A673 (cell line): ENCODE measurements around the gene AGAP1. TPM values are rescaled to one million over a fixed set of nuclear protein-coding genes. Genes with fewer than 3 reads are reported as not detected.

ENCODE experiments used
- BruUV-seq: library from RNA; stranded (reverse); fragments of 400-500 nt; replicated peaks from 2 replicates; lab custom pipeline; 2021; lab: Mats Ljungman, UMichigan
- CTCF ChIA-PET: fragments of 300-600 bp; sonication (Branson Sonifier 250); formaldehyde crosslinking; loops from one replicate; lab custom pipeline; 2022; ENCODE audit warnings: antibody characterized with exemption; lab: Charles Lee
- POLR2A ChIA-PET: fragments of 300-600 bp; sonication (Branson Sonifier 250); formaldehyde crosslinking; loops from one replicate; lab custom pipeline; 2022; ENCODE audit warnings: antibody characterized with exemption; ENCODE audit not compliant: low non-redundant PET; lab: Charles Lee
- DNase-seq: peaks from one replicate; pipeline ENCODE4 v3.0.0-alpha.2; 2015; ENCODE audit warnings: low spot score
- H3K27ac ChIP-seq: fragments of 200-600 bp; sonication (generic); 2 replicates; pipeline ENCODE4 v1.5.1; 2016; ENCODE audit warnings: mixed run types, low read depth, mild to moderate bottlenecking, mixed read lengths, antibody characterized with exemption, low read length; ENCODE audit not compliant: poor library complexity, severe bottlenecking
- H3K27me3 ChIP-seq: fragments of 200-600 bp; sonication (generic); replicated peaks from 2 replicates; pipeline ENCODE4 v1.6.1; 2017; ENCODE audit warnings: mixed run types, low read depth, mild to moderate bottlenecking, mixed read lengths, antibody characterized with exemption, low read length; ENCODE audit not compliant: insufficient read depth, poor library complexity
- H3K36me3 ChIP-seq: fragments of 200-600 bp; sonication (generic); 2 replicates; pipeline ENCODE4 v1.6.1; 2016; ENCODE audit warnings: mixed run types, mild to moderate bottlenecking, mixed read lengths, antibody characterized with exemption, low read length; ENCODE audit not compliant: insufficient read depth, poor library complexity, severe bottlenecking
- H3K4me1 ChIP-seq: fragments of 200-600 bp; sonication (generic); 2 replicates; pipeline ENCODE4 v1.6.1; 2017; ENCODE audit warnings: mixed run types, mild to moderate bottlenecking, mixed read lengths, antibody characterized with exemption, low read length; ENCODE audit not compliant: insufficient read depth, poor library complexity, severe bottlenecking
- H3K4me3 ChIP-seq: fragments of 200-600 bp; sonication (generic); 2 replicates; pipeline ENCODE4 v1.5.1; 2016; ENCODE audit warnings: low read depth, mixed run types, mild to moderate bottlenecking, mixed read lengths, low read length; ENCODE audit not compliant: poor library complexity, severe bottlenecking
- H3K9me3 ChIP-seq: fragments of 200-600 bp; sonication (generic); 2 replicates; pipeline ENCODE4 v1.6.1; 2016; ENCODE audit warnings: mixed run types, low read depth, mild to moderate bottlenecking, mixed read lengths, antibody characterized with exemption, low read length; ENCODE audit not compliant: poor library complexity, severe bottlenecking
- EZH2 ChIP-seq: fragments of 200-600 bp; sonication (generic); IDR thresholded peaks from 2 replicates; pipeline ENCODE4 v1.6.1; 2017; ENCODE audit warnings: borderline replicate concordance, low read depth, mild to moderate bottlenecking, mixed read lengths, antibody characterized with exemption, low read length; ENCODE audit not compliant: poor library complexity, severe bottlenecking
- intact Hi-C: fragments of 100-400 bp; cut with micrococcal nuclease; formaldehyde crosslinking; loops from one replicate; pipeline ENCODE4 v1.10.0; 2022; ENCODE audit not compliant: unreplicated experiment
- total RNA-seq: library from RNA; stranded (reverse); gene quantifications from 2 replicates; pipeline ENCODE4 v1.2.3, GENCODE V29; 2021
- TF ChIP-seq, protein P1 (sequence below): fragments of 300-800, 200-600 bp; sonication (generic); conservative IDR thresholded peaks from 2 replicates; pipeline ENCODE4 v1.5.1; 2017; ENCODE audit warnings: low read depth, mild to moderate bottlenecking, antibody characterized with exemption, low read length, moderate library complexity, mixed read lengths

The AGAP1 gene
- total RNA-seq, 1 experiment from 2014 or later: 25.3 TPM

DNA sequence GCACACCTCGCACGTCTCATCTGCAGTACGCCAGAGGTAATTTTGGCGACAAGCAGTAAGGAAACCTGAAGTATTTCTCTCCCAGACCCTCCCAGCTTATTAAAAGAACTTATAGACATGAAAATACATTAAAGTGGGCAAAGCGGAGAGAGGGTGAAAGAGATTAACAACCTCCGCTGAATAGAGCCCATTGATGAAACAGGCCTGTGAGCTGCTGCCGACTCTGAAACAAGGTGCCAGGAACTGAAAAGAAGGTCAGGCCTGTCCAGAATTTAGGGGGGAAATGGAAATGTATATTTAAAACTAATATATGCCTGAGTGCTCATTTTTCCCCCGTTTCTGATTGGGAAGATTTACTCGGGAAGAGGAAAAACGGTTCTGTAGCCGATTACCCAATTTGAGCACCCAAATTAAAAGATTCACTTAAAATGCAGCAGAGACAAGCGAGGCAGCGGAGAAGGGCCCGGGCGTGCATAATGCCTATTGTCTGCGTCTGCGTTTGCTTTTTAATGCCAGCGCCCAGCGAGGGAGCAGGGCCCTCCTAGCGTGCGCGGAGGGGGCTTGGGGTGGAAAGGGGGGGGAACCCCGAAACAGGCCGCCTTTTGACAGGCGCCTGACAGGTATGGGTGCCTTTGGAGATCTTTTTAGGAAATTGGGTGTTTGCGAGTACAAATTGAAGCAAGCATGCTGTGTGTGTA lies 358.1 kb downstream of the AGAP1 start:
- no peaks in the 10 kb centered on the region for H3K4me1 ChIP-seq
- no peaks in the 10 kb centered on the region for H3K27me3 ChIP-seq
- no peak overlapping the region for H3K27ac ChIP-seq
- no peaks in the 10 kb centered on the region for H3K9me3 ChIP-seq
- H3K36me3 ChIP-seq: no peaks in the 10 kb centered on the region
- BruUV-seq: no TSS peak
- H3K4me3 ChIP-seq: no peak overlapping the region
- no peak for DNase-seq
- TF ChIP-seq EZH2: no peak
- TF ChIP-seq, protein P1, sequence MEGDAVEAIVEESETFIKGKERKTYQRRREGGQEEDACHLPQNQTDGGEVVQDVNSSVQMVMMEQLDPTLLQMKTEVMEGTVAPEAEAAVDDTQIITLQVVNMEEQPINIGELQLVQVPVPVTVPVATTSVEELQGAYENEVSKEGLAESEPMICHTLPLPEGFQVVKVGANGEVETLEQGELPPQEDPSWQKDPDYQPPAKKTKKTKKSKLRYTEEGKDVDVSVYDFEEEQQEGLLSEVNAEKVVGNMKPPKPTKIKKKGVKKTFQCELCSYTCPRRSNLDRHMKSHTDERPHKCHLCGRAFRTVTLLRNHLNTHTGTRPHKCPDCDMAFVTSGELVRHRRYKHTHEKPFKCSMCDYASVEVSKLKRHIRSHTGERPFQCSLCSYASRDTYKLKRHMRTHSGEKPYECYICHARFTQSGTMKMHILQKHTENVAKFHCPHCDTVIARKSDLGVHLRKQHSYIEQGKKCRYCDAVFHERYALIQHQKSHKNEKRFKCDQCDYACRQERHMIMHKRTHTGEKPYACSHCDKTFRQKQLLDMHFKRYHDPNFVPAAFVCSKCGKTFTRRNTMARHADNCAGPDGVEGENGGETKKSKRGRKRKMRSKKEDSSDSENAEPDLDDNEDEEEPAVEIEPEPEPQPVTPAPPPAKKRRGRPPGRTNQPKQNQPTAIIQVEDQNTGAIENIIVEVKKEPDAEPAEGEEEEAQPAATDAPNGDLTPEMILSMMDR: no peak
- ChIA-PET CTCF (no interaction called here), POLR2A (no interaction called here)
- intact Hi-C loops: no loop called here

DNA sequence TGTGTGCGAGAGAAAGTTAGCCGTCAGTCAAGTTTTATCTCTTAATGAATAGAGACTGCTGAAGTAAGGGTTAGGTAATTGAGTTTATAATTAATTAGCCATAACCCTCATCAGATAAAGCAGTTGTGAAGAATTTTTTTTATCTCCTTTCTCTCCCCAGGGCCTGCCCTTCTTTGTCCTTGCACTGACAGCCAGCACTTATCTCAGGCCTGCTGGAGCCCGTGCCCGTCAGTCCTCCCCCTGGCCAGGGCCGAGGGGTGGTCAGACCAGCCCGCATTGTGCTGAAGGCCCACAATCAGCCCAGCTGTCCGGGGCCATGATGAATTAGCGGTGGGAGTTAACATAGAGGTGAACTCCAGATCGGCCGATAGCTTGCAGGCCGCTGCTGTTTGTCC lies 358.7 kb downstream of the AGAP1 start:
- TF ChIP-seq EZH2: no peak
- TF ChIP-seq, protein P1: no peak
- CTCF ChIA-PET: no interaction called here
- intact Hi-C loops: no loop called here
- POLR2A ChIA-PET: no interaction called here
- DNase-seq: no peak
- BruUV-seq: no TSS peak
- Histone ChIP-seq H3K36me3 (no peaks in the 10 kb centered on the region), H3K4me1 (peaks cover 2% of the 10 kb centered on the region), H3K27me3 (no peaks in the 10 kb centered on the region), H3K9me3 (no peaks in the 10 kb centered on the region), H3K27ac (no peak overlapping the region), H3K4me3 (no peak overlapping the region)

DNA sequence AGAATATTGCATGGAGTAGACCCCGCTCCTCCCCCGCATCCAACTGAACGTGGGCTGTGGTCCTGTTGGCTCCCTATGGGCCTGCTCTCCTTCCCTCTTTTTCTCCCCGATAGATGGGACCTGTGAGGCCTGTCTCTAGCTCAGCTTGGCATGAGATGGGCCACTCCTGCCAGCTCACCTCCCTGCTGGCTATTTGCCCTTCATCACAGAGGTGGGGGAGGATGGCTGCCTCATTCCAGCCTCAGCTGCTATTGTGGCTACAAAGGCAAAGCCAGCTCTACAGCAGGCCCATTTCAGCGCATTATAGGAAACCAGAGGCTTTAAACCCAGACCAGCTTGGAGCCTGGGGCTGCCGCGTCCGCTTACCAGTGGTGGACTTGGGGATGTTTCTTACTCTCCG lies 360.4 kb downstream of the AGAP1 start:
- H3K4me1 ChIP-seq: peaks cover 18% of the 10 kb centered on the region
- no TSS peak for BruUV-seq
- H3K9me3 ChIP-seq: no peaks in the 10 kb centered on the region
- no peak for DNase-seq
- H3K27me3 ChIP-seq: no peaks in the 10 kb centered on the region
- no peak for TF ChIP-seq EZH2
- H3K4me3 ChIP-seq: no peak overlapping the region
- POLR2A ChIA-PET: no interaction called here
- no peaks in the 10 kb centered on the region for H3K36me3 ChIP-seq
- no peak overlapping the region for H3K27ac ChIP-seq
- CTCF ChIA-PET: no interaction called here
- intact Hi-C loops: no loop called here

DNA sequence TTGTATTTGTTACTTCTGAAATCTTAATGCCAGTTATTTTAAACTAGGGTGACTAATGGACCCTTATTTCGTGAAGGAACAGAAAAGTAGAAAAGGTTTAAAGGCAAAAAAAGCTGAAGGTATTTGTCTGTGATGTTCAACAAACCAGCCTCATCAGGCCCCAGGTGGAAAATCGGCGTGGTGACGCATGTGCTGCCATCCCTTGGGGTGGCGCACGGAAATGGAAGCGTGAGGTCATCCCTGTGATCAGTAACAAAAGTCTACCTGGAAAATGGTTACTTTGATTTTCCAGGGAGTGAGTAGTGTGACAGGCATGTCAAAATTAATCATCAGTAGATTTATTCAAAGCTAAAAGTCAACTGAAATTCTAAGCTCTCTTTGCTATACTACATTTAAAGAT lies 361.2 kb downstream of the AGAP1 start:
- CTCF ChIA-PET: no interaction called here
- no peaks in the 10 kb centered on the region for H3K27me3 ChIP-seq
- H3K4me1 ChIP-seq: peaks cover 26% of the 10 kb centered on the region
- POLR2A ChIA-PET: no interaction called here
- DNase-seq: no peak
- TF ChIP-seq EZH2: no peak
- TF ChIP-seq, protein P1: no peak
- no peak overlapping the region for H3K27ac ChIP-seq
- no peaks in the 10 kb centered on the region for H3K36me3 ChIP-seq
- H3K4me3 ChIP-seq: no peak overlapping the region
- H3K9me3 ChIP-seq: no peaks in the 10 kb centered on the region
- intact Hi-C loops: no loop called here
- no TSS peak for BruUV-seq
